ENCODE results near the gene PRDM16.

- no peak for TF ChIP-seq CTCF (IDR thresholded peaks at IDR 0.05; ENCODE audit: control extremely low read depth in 1 of 3, insufficient read depth in 1 of 3, low read depth in 1 of 3, low read length in 3 of 3)
- no peak for TF ChIP-seq USF2 (IDR thresholded peaks at IDR 0.05; ENCODE audit: low read length)
- no peak for TF ChIP-seq JUN (IDR thresholded peaks at IDR 0.05; ENCODE audit: low read depth, low read length)
Measured at GRCh38 chr1:3219005-3219790, 150.2 kb downstream of the PRDM16 start.

All from H1 (cell line).